NT2/D1 (cell line): ENCODE measurements around the gene BSCL2.

Experiments
- DNase-seq: peaks from one replicate; pipeline ENCODE4 v3.0.0-alpha.2; 2011; ENCODE audit warnings: low read depth, low spot score
- H3K27me3 ChIP-seq: 2 replicates; pipeline ENCODE4 v1.6.0; 2011; ENCODE audit warnings: mild to moderate bottlenecking; ENCODE audit not compliant: insufficient read length, insufficient read depth
- H3K36me3 ChIP-seq: 2 replicates; pipeline ENCODE4 v1.6.1; 2011; ENCODE audit warnings: mild to moderate bottlenecking, low read length, mixed read lengths; ENCODE audit not compliant: insufficient read depth, insufficient read length
- H3K4me1 ChIP-seq: 2 replicates; pipeline ENCODE4 v1.5.1; 2011; ENCODE audit not compliant: insufficient read depth, insufficient read length
- H3K4me3 ChIP-seq: 2 replicates; pipeline ENCODE4 v1.5.1; 2011; ENCODE audit warnings: low read depth; ENCODE audit not compliant: insufficient read length
- H3K9ac ChIP-seq: 2 replicates; pipeline ENCODE4 v1.6.0; 2011; ENCODE audit warnings: low read depth; ENCODE audit not compliant: insufficient read length
- H3K9me3 ChIP-seq: 2 replicates; pipeline ENCODE4 v1.5.1; 2011; ENCODE audit warnings: mild to moderate bottlenecking, low read length; ENCODE audit not compliant: insufficient read depth
- SUZ12 ChIP-seq: IDR thresholded peaks from 2 replicates; pipeline ENCODE4 v1.6.1; 2011; ENCODE audit not compliant: insufficient read length, insufficient read depth; ENCODE audit errors: extremely low read depth
- YY1 ChIP-seq: IDR thresholded peaks from 2 replicates; pipeline ENCODE4 v1.6.1; 2011; ENCODE audit not compliant: insufficient read length, insufficient read depth
- ZNF274 ChIP-seq: IDR thresholded peaks from 2 replicates; pipeline ENCODE4 v1.6.1; 2011; ENCODE audit warnings: mild to moderate bottlenecking, low read depth, low read length

The BSCL2 gene

DNA sequence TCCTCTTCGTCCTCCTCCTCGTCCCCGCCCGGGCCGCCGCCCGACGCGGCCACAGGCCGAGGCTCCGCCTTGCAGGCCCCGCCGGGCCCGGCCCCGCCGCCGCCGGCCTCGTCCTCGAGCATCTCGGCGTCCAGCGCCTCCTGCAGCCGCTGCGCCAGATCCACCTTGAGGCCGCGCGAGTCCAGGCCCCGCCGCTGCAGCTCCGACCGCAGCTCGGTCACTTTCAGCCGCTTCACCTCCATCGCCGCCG, 19.6 kb upstream of the BSCL2 start:
- Histone ChIP-seq H3K9me3 (no peaks in the 10 kb centered on the region), H3K9ac (peak overlapping the region; percentile 97), H3K4me1 (peaks cover 2% of the 10 kb centered on the region), H3K27me3 (no peaks in the 10 kb centered on the region), H3K4me3 (peak overlapping the region; percentile 98), H3K36me3 (peaks cover 59% of the 10 kb centered on the region)
- DNase-seq = no peak
- TF ChIP-seq SUZ12 (no peak), ZNF274 (no peak)

DNA sequence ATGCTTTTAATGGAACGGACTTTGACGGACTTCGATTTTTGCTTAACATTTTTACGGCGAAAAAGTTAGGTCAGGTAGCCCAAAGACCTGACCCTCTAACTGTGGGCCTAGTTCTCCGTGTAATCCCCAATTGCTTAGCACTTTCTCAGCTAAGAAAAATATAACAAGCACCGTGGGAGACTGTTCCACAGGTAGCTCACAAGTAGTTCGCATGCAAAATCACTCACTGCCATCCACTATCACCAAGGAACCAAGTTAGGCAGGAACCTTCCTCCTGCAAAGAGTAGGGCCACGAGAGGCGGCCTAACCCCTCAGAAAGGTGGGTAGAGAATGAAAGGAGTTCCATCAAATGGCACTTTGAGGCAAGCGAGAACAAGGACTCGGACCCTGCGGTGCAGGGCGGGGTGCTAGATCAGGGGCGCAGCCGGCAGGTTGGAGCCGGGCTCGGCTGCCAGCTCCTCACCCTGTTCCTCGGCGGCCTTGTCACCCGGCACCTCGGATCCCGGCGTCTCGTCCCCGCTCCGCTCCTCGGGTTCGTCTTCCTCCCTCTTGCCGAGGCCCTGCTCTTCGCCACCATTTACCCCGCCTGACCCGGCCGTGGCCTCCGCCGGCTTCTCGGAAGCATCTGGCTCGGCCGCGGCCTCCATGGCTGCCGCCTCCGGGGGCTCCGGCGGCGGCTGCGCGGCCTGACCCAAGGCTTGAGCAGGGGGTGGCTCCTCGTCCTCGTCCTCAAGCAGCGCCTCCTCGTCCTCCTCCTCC, 19.1 kb upstream of the BSCL2 start:
- TF ChIP-seq ZNF274 = no peak
- no peak for TF ChIP-seq YY1
- TF ChIP-seq SUZ12 = no peak
- H3K9ac ChIP-seq = peak overlapping the region; percentile 97
- peaks cover 2% of the 10 kb centered on the region for H3K4me1 ChIP-seq
- H3K36me3 ChIP-seq = peaks cover 62% of the 10 kb centered on the region
- H3K4me3 ChIP-seq = peak overlapping the region; percentile 98
- H3K9me3 ChIP-seq = no peaks in the 10 kb centered on the region
- H3K27me3 ChIP-seq = no peaks in the 10 kb centered on the region
- DNase-seq = no peak

DNA sequence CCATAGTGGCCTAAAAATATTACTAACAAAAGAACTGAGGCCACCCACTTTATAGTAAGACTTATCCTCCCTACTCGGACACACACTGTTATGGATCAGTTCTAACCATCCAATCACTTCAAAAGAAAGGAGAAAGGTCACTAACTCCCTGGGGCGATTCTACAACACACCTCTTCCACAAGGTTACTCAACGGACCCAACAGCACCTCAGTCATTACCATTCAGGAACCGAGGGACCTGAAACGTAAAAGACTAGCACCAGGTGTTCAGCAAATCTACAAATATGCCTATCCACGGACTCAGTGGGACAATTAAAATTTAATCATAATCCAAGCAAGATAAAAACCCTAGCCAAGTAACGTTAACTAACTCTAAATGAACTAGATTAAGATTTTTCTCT, 18.4 kb upstream of the BSCL2 start:
- Histone ChIP-seq H3K9me3 (no peaks in the 10 kb centered on the region), H3K36me3 (peaks cover 64% of the 10 kb centered on the region), H3K4me3 (peak overlapping the region; percentile 98), H3K27me3 (no peaks in the 10 kb centered on the region), H3K9ac (peak overlapping the region; percentile 97), H3K4me1 (peaks cover 2% of the 10 kb centered on the region)
- DNase-seq = no peak
- TF ChIP-seq ZNF274 = no peak
- TF ChIP-seq YY1 = no peak
- no peak for TF ChIP-seq SUZ12

DNA sequence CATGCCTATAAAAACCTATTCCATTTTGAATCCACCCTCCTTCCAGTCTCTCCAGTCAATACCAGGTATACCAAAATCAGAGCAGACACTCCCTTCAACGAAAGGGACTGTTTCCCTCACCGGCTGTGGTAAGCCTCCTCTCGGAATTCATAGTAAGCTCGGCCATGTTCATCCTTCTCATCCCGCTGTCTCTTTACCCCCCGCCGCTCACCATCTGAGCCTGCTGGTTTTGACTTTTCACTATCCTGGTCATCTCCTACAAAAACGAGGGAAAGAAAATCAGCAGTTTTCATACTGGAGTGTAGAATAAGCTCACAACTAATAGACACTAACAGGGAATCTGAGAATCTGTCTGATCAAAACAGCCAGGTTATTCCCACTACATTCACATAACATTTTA, 16.9 kb upstream of the BSCL2 start:
- Histone ChIP-seq H3K4me3 (no peak overlapping the region), H3K27me3 (no peaks in the 10 kb centered on the region), H3K4me1 (peaks cover 2% of the 10 kb centered on the region), H3K9me3 (no peaks in the 10 kb centered on the region), H3K36me3 (peaks cover 70% of the 10 kb centered on the region), H3K9ac (no peak overlapping the region)
- TF ChIP-seq YY1 (no peak), ZNF274 (no peak), SUZ12 (no peak)
- no peak for DNase-seq

DNA sequence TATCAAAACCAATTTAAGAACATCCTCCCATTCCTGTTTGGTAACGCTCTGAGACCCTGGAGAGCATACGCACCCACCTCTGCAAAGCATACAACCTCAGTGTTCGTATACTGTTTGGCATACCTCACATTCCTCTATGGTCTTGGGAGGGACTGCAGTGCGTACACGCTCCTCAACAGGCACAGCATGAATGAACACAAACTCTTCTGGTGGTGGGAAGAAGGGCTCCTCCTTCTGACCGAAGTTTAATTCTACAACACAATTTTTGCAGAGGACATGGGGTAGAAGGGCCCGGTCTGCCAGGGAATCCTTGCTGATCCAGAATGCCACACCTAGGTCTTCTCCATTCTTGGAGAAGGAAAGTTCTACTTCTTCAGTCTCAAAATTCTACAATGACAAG, 14.8 kb upstream of the BSCL2 start:
- peaks cover 86% of the 10 kb centered on the region for H3K36me3 ChIP-seq
- H3K27me3 ChIP-seq = no peaks in the 10 kb centered on the region
- no peaks in the 10 kb centered on the region for H3K9me3 ChIP-seq
- no peak overlapping the region for H3K9ac ChIP-seq
- H3K4me3 ChIP-seq = no peak overlapping the region
- no peak for TF ChIP-seq YY1
- TF ChIP-seq SUZ12 = no peak
- no peak for TF ChIP-seq ZNF274
- DNase-seq = no peak
- H3K4me1 ChIP-seq = peaks cover 2% of the 10 kb centered on the region

DNA sequence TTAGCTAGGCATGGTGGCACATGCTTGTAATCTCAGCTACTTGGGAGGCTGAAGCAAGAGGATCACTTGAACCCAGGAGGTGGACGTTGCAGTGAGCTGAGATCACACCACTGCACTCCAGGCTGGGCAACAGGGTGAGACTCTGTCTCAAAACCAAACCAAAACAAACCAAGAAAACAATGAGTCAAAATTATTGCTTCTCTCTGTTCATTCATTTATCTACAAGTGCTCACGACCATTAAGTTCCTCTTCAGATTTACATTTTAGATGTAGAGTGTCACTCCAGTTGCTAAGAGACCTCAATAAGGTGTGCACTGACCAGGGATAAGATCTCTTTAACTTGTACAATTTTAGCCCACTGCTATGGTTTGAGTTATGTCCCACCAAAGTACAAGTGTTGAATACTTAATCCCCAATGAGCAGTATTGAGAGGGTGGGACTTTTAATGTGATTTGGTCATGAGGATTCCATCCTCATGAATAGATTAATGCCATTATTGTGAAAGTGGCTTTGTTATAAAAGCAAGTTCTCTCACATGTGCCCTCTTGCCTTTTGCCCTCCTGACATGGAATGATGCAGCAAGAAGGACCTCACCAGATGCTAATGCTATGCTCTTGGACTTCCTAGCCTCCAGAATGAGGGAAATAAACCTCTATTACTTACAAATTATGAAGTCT, 12.2 kb upstream of the BSCL2 start:
- no peaks in the 10 kb centered on the region for H3K27me3 ChIP-seq
- H3K9ac ChIP-seq = no peak overlapping the region
- no peak overlapping the region for H3K4me3 ChIP-seq
- H3K9me3 ChIP-seq = no peaks in the 10 kb centered on the region
- H3K36me3 ChIP-seq = peaks cover 92% of the 10 kb centered on the region
- H3K4me1 ChIP-seq = peaks cover 9% of the 10 kb centered on the region
- TF ChIP-seq ZNF274 = no peak
- no peak for TF ChIP-seq YY1
- TF ChIP-seq SUZ12 = no peak
- DNase-seq = no peak

DNA sequence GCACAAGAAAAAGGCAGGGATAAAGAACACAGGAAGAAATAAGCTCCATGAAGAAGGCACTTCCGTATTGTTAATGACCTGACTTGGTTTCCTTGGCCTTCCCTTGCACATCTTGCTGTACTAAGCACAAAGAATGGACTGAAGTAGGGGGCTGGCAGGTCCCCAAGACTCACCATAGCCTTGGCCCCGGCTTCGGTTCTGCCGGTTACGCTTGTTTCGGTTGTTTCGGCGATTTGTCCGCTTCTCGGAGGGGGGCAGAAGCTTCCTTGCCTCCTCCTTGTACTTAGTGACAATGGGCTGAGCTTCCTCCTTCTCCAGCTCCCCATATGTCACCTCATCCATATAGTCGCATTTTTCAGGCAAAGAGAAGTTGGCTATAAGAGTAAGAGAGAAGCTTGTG, 9.6 kb upstream of the BSCL2 start:
- H3K9ac ChIP-seq = no peak overlapping the region
- H3K9me3 ChIP-seq = no peaks in the 10 kb centered on the region
- peaks cover 90% of the 10 kb centered on the region for H3K36me3 ChIP-seq
- no peak for DNase-seq
- no peak overlapping the region for H3K4me3 ChIP-seq
- TF ChIP-seq YY1 = no peak
- no peak for TF ChIP-seq SUZ12
- no peak for TF ChIP-seq ZNF274
- H3K27me3 ChIP-seq = no peaks in the 10 kb centered on the region
- peaks cover 13% of the 10 kb centered on the region for H3K4me1 ChIP-seq
